Osteoblast (primary cell): ENCODE results near the gene HARBI1. TPM values are rescaled to one million over a fixed set of nuclear protein-coding genes. Genes with fewer than 3 reads are reported as not detected.

ENCODE experiments used
- DNase-seq: peaks from one replicate; pipeline ENCODE4 v3.0.0; 2011; ENCODE audit warnings: low spot score, mixed read lengths; ENCODE audit not compliant: insufficient read length; ENCODE audit errors: missing footprints
- H2AFZ ChIP-seq: 2 replicates; pipeline ENCODE4 v1.6.0; 2011; ENCODE audit warnings: mild to moderate bottlenecking, low read length
- H3K27ac ChIP-seq: 2 replicates; pipeline ENCODE4 v1.5.1; 2011; ENCODE audit warnings: mild to moderate bottlenecking, low read depth, low read length, moderate library complexity
- H3K27me3 ChIP-seq: 2 replicates; pipeline ENCODE4 v1.6.0; 2012; ENCODE audit warnings: mild to moderate bottlenecking, control low read depth, inconsistent platforms, low read length, moderate library complexity; ENCODE audit not compliant: insufficient read depth
- H3K36me3 ChIP-seq: 2 replicates; pipeline ENCODE4 v1.5.1; 2011; ENCODE audit warnings: mild to moderate bottlenecking, low read length, control low read depth, moderate library complexity; ENCODE audit not compliant: insufficient read depth
- H3K4me1 ChIP-seq: 2 replicates; pipeline ENCODE4 v1.5.1; 2011; ENCODE audit warnings: mild to moderate bottlenecking, low read length, control low read depth, moderate library complexity; ENCODE audit not compliant: insufficient read depth
- H3K4me2 ChIP-seq: 2 replicates; pipeline ENCODE4 v1.6.0; 2011; ENCODE audit warnings: mild to moderate bottlenecking, low read length; ENCODE audit not compliant: insufficient read depth
- H3K4me3 ChIP-seq: fragments of 200-600 bp; sonication (generic); 3 replicates; pipeline ENCODE4 v1.5.1; 2012; ENCODE audit warnings: mild to moderate bottlenecking, low read length, inconsistent platforms; ENCODE audit not compliant: insufficient read depth
- H3K79me2 ChIP-seq: 2 replicates; pipeline ENCODE4 v1.6.0; 2012; ENCODE audit warnings: mild to moderate bottlenecking, low read length, control low read depth, inconsistent platforms; ENCODE audit not compliant: insufficient read depth
- H3K9me3 ChIP-seq: 2 replicates; pipeline ENCODE4 v1.5.1; 2011; ENCODE audit warnings: low read depth, low read length, control low read depth
- H4K20me1 ChIP-seq: 2 replicates; pipeline ENCODE4 v1.6.0; 2012; ENCODE audit warnings: mild to moderate bottlenecking, low read length, control low read depth; ENCODE audit not compliant: insufficient read depth
- CTCF ChIP-seq: IDR thresholded peaks from 2 replicates; pipeline ENCODE4 v1.5.1; 2011; ENCODE audit warnings: mild to moderate bottlenecking, low read depth, low read length, moderate library complexity; ENCODE audit errors: extremely low read depth
- total RNA-seq: library from RNA; depleted of rRNA; stranded (reverse); fragments of >200 nt; gene quantifications from 2 replicates; pipeline ENCODE4 v1.2.3, GENCODE V29; 2012

The HARBI1 gene
- total RNA-seq, 1 donor = 5.8 TPM

DNA sequence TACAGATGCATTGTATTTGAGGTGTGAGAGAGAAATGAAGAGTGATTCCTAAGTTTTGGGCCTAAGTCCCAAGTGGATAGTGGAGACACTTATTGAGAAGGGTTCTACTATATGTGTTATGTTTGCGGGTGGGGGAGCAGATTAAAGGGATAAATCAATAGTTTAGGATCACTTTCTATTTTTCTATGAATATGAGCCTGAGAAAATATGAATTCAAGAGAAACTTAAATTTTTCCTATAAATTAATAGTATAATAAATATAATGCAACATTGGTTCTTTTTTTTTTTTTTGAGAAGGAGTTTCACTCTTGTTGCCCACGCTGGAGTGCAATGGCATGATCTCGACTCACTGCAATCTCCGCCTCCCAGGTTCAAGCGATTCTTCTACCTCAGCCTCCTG, 54.5 kb downstream of the HARBI1 start:
- Histone ChIP-seq H3K27me3 (no peaks in the 10 kb centered on the region), H3K4me1 (peaks cover 16% of the 10 kb centered on the region), H3K4me3 (no peak overlapping the region), H3K36me3 (no peaks in the 10 kb centered on the region), H3K27ac (no peak overlapping the region), H2AFZ (no peak overlapping the region), H3K4me2 (no peak overlapping the region), H3K79me2 (peaks cover 79% of the 10 kb centered on the region), H3K9me3 (no peaks in the 10 kb centered on the region), H4K20me1 (peaks cover 47% of the 10 kb centered on the region)
- DNase-seq = no peak
- no peak for TF ChIP-seq CTCF

DNA sequence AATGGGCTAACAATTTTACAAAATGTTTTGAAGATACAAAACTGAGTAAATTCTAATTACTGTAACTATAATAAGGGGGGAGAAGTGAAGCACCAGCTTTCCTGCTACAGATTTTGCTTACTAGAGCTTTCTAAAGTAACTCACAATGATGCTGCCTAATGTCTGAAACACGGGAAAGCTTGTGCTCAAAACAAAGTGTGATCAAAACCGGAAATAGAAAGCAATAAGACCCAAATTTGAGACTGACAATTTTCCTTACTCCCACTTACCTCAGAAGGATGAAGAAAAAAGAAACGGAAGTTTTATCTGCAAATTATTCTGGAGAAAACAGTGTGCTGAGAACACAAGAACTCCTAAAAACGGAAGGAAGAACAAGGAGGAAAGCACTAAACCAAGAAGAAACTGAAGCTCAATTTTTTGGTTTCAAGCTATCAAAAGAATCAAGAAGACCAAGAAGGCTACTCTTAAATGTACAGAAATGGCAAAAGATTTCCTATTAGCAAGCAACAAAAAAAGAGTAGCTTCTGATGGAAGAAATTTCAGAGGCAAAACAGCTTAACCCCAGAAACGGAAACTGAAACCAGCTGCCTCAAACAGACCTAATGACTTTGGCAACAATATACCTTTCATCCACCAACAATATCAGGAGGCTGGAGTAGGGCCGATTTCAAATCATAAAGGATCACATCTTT, 56.6 kb downstream of the HARBI1 start:
- no peak overlapping the region for H2AFZ ChIP-seq
- H3K9me3 ChIP-seq = no peaks in the 10 kb centered on the region
- TF ChIP-seq CTCF = no peak
- H3K4me1 ChIP-seq = peaks cover 29% of the 10 kb centered on the region
- no peak for DNase-seq
- H4K20me1 ChIP-seq = peaks cover 41% of the 10 kb centered on the region
- H3K4me3 ChIP-seq = peak overlapping the region; percentile 52
- H3K27me3 ChIP-seq = no peaks in the 10 kb centered on the region
- H3K4me2 ChIP-seq = peak overlapping the region; percentile 84
- no peaks in the 10 kb centered on the region for H3K36me3 ChIP-seq
- peaks cover 74% of the 10 kb centered on the region for H3K79me2 ChIP-seq
- peak overlapping the region; percentile 36 for H3K27ac ChIP-seq

DNA sequence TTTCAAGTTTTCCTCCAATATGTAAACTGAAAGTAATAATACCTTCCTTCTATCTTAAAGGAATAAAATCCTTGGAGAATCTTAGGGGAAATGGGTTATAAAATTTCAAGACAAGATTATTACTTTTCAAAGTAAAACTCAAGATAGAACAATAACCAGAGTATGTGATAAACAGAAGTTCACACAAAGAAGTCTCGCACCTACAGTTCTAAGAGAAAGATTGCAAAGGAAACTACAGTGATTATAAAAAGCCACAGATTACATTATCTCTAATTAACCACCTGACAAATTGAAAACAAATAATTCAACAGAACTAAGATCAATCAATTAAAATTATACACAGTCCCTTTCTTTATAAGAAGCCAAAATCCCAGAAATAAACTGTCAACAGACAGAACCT, 57.2 kb downstream of the HARBI1 start:
- H2AFZ ChIP-seq = no peak overlapping the region
- H3K79me2 ChIP-seq = peaks cover 71% of the 10 kb centered on the region
- no peaks in the 10 kb centered on the region for H3K36me3 ChIP-seq
- no peak for TF ChIP-seq CTCF
- no peaks in the 10 kb centered on the region for H3K9me3 ChIP-seq
- no peak overlapping the region for H3K4me2 ChIP-seq
- peaks cover 34% of the 10 kb centered on the region for H3K4me1 ChIP-seq
- no peaks in the 10 kb centered on the region for H3K27me3 ChIP-seq
- no peak overlapping the region for H3K27ac ChIP-seq
- H4K20me1 ChIP-seq = peaks cover 36% of the 10 kb centered on the region
- H3K4me3 ChIP-seq = no peak overlapping the region
- DNase-seq = no peak

DNA sequence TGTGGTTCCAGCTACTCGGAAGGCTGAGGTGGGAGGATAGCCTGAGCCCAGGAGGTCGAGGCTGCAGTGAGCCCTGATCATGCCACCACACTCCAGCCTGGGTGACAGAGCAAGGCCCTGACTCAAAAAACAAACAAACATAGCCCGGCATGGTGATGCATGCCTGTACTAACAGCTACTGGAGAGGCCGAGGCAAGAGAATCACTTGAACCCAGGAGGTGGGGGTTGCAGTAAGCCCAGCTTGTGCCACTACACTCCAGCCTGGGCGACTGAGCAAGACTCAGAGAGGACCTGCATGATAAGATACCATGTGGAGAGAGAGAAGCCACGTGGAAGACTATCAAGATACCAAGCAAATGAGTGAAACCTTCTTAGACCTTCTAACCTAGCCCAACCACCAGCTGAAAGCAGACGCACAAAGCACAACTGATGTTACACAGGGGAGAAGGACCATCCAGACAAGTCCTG, 59.3 kb downstream of the HARBI1 start:
- Histone ChIP-seq H3K4me3 (no peak overlapping the region), H3K4me2 (no peak overlapping the region), H3K27me3 (no peaks in the 10 kb centered on the region), H3K9me3 (no peaks in the 10 kb centered on the region), H2AFZ (no peak overlapping the region), H3K4me1 (peaks cover 42% of the 10 kb centered on the region), H4K20me1 (peaks cover 38% of the 10 kb centered on the region), H3K36me3 (no peaks in the 10 kb centered on the region), H3K79me2 (peaks cover 68% of the 10 kb centered on the region), H3K27ac (no peak overlapping the region)
- no peak for TF ChIP-seq CTCF
- DNase-seq = no peak
